ENCODE data around the gene BAZ2B.

Gene BAZ2B

GRCh38 chr2:159489476-159489875 is 126.9 kb downstream of the BAZ2B start:
- POLR2A ChIA-PET = no interaction called here
- CTCF ChIA-PET = no interaction called here
- TF ChIP-seq NFRKB (IDR thresholded peaks at IDR 0.05) (no peak), FOXK2 (IDR thresholded peaks at IDR 0.05) (no peak), PKNOX1 (IDR thresholded peaks at IDR 0.05) (no peak), ARNT (IDR thresholded peaks at IDR 0.05) (no peak), FOXM1 (IDR thresholded peaks at IDR 0.05; ENCODE audit: borderline replicate concordance) (no peak), LEF1 (IDR thresholded peaks at IDR 0.05; ENCODE audit: borderline replicate concordance) (no peak), L3MBTL2 (conservative IDR thresholded peaks at IDR 0.05) (no peak), ZNF384 (IDR thresholded peaks at IDR 0.05) (no peak), SUZ12 (IDR thresholded peaks at IDR 0.05) (no peak), BHLHE40 (IDR thresholded peaks at IDR 0.05; ENCODE audit: borderline replicate concordance) (no peak), HDGF (IDR thresholded peaks at IDR 0.05; ENCODE audit: borderline replicate concordance) (no peak), FOXA1 (IDR thresholded peaks at IDR 0.05) (no peak)
- no peak for DNase-seq (ENCODE audit: extremely low spot score)

DNA sequence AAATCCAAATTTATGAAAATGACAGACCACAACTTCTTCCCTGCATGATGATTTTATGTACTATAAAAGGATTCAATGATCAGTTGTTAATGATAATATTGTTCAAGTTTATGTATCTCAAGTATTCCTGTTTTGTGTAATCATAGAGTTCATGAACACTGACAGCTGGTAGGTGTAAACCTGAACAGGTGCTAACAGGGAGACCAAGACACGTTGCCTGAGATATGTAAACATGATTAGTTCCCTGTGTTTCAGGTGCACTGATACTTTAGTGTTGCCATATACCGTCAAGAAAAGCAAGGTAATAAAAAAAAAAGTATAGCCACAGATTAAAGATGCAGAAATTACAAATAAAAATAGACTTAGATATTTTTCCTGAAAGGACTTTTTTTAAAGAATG is 131.8 kb downstream of the BAZ2B start:
- CTCF ChIA-PET = no interaction called here
- DNase-seq (ENCODE audit: extremely low spot score) = no peak
- POLR2A ChIA-PET = no interaction called here
- TF ChIP-seq HDGF (IDR thresholded peaks at IDR 0.05; ENCODE audit: borderline replicate concordance) (no peak), ZNF384 (IDR thresholded peaks at IDR 0.05) (no peak), L3MBTL2 (conservative IDR thresholded peaks at IDR 0.05) (no peak), SP1 (IDR thresholded peaks at IDR 0.05) (no peak), BHLHE40 (IDR thresholded peaks at IDR 0.05; ENCODE audit: borderline replicate concordance) (no peak), SUZ12 (IDR thresholded peaks at IDR 0.05) (no peak), FOXA1 (IDR thresholded peaks at IDR 0.05) (no peak), ARNT (IDR thresholded peaks at IDR 0.05) (no peak), TARDBP (IDR thresholded peaks at IDR 0.05) (no peak), NFRKB (IDR thresholded peaks at IDR 0.05) (no peak), PKNOX1 (IDR thresholded peaks at IDR 0.05) (no peak), FOXM1 (IDR thresholded peaks at IDR 0.05; ENCODE audit: borderline replicate concordance) (no peak), LEF1 (IDR thresholded peaks at IDR 0.05; ENCODE audit: borderline replicate concordance) (no peak), FOXK2 (IDR thresholded peaks at IDR 0.05) (no peak)

DNA sequence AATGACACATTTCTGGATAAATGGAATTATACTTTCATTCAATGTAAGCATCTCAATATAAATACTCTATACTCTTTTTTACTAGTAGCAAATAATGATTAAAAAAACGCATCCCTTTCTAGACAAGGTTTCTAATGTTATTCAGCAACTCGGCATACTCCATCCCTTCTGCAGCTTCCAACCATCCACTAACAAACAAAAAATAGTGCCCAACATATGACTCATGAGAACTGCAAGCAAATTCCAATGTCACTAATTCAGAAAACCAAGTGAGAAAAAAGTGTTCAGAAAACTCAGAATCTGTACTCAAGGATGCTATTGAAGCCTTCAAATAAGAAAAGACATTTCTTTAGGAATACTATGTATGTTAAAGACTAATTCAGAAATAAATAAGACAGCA is 140.0 kb downstream of the BAZ2B start:
- CTCF ChIA-PET = no interaction called here
- no peak for DNase-seq (ENCODE audit: extremely low spot score)
- POLR2A ChIA-PET = no interaction called here
- TF ChIP-seq SP1 (IDR thresholded peaks at IDR 0.05) = no peak
- TF ChIP-seq CTBP1 (IDR thresholded peaks at IDR 0.05; ENCODE audit: borderline replicate concordance) = no peak
- TF ChIP-seq L3MBTL2 (conservative IDR thresholded peaks at IDR 0.05) = no peak
- no peak for TF ChIP-seq NFRKB (IDR thresholded peaks at IDR 0.05)
- TF ChIP-seq TARDBP (IDR thresholded peaks at IDR 0.05) = no peak
- no peak for TF ChIP-seq FOXM1 (IDR thresholded peaks at IDR 0.05; ENCODE audit: borderline replicate concordance)
- no peak for TF ChIP-seq SUZ12 (IDR thresholded peaks at IDR 0.05)
- no peak for TF ChIP-seq HDGF (IDR thresholded peaks at IDR 0.05; ENCODE audit: borderline replicate concordance)
- TF ChIP-seq BHLHE40 (IDR thresholded peaks at IDR 0.05; ENCODE audit: borderline replicate concordance) = no peak
- no peak for TF ChIP-seq ELF4 (IDR thresholded peaks at IDR 0.05)
- no peak for TF ChIP-seq LEF1 (IDR thresholded peaks at IDR 0.05; ENCODE audit: borderline replicate concordance)
- no peak for TF ChIP-seq FOXK2 (IDR thresholded peaks at IDR 0.05)
- no peak for TF ChIP-seq FOXA1 (IDR thresholded peaks at IDR 0.05)
- no peak for TF ChIP-seq ARNT (IDR thresholded peaks at IDR 0.05)
- no peak for TF ChIP-seq ZNF384 (IDR thresholded peaks at IDR 0.05)
- no peak for TF ChIP-seq PKNOX1 (IDR thresholded peaks at IDR 0.05)

- ChIA-PET CTCF (no interaction called here), POLR2A (no interaction called here)
- TF ChIP-seq NFRKB (IDR thresholded peaks at IDR 0.05) (no peak), ARNT (IDR thresholded peaks at IDR 0.05) (no peak), HDGF (IDR thresholded peaks at IDR 0.05; ENCODE audit: borderline replicate concordance) (no peak), FOXK2 (IDR thresholded peaks at IDR 0.05) (no peak), PKNOX1 (IDR thresholded peaks at IDR 0.05) (no peak), CTBP1 (IDR thresholded peaks at IDR 0.05; ENCODE audit: borderline replicate concordance) (no peak), LEF1 (IDR thresholded peaks at IDR 0.05; ENCODE audit: borderline replicate concordance) (no peak), SUZ12 (IDR thresholded peaks at IDR 0.05) (no peak), L3MBTL2 (conservative IDR thresholded peaks at IDR 0.05) (no peak), BHLHE40 (IDR thresholded peaks at IDR 0.05; ENCODE audit: borderline replicate concordance) (no peak), SP1 (IDR thresholded peaks at IDR 0.05) (no peak), FOXA1 (IDR thresholded peaks at IDR 0.05) (no peak)
- DNase-seq (ENCODE audit: extremely low spot score) = no peak
Measured at GRCh38 chr2:159475793-159476192, 140.6 kb downstream of the BAZ2B start.

DNA sequence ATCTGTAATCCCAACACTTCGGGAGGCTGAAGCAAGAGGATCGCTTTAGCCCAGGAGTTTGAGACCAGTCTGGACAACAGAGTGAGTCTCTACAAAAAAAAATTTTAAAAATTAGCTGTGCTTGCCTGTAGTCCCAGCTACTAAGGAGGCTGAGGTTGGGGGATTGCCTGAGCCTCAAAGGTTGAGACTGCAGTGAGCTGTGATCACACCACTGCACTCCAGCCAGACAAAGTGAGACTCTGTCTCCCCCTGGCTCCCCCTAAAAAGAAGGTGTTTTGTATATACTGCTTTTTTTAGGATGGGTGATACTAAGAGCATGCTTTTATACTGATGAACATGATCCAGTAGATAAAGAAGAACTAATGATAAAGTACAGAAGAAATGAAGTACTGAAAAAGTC is 145.0 kb downstream of the BAZ2B start:
- CTCF ChIA-PET = no interaction called here
- TF ChIP-seq ARNT (IDR thresholded peaks at IDR 0.05) (no peak), SUZ12 (IDR thresholded peaks at IDR 0.05) (no peak), SP1 (IDR thresholded peaks at IDR 0.05) (no peak), CTBP1 (IDR thresholded peaks at IDR 0.05; ENCODE audit: borderline replicate concordance) (no peak), FOXM1 (IDR thresholded peaks at IDR 0.05; ENCODE audit: borderline replicate concordance) (no peak), NFRKB (IDR thresholded peaks at IDR 0.05) (no peak), BHLHE40 (IDR thresholded peaks at IDR 0.05; ENCODE audit: borderline replicate concordance) (no peak), TARDBP (IDR thresholded peaks at IDR 0.05) (no peak)
- DNase-seq (ENCODE audit: extremely low spot score) = no peak
- POLR2A ChIA-PET = no interaction called here

DNA sequence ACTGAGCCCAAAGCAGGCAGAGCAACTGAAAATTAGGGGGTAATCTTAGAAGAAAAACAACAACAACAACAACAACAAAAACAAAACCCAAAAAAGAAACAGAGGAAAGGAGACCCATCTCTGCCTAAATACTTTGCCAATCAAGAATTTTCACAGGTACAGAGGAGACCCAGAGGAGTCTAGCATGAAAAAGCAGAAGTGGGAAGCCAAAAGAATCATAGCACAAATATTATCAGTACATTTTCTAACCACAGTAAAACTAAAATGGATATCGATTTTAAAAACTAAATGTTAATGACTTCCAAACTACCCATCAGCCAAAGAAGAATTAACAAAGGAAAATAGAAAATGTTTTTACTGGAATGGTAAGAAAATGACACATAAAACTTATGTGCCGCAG is 148.1 kb downstream of the BAZ2B start:
- ChIA-PET CTCF (no interaction called here), POLR2A (no interaction called here)
- no peak for DNase-seq (ENCODE audit: extremely low spot score)
- TF ChIP-seq SP1 (IDR thresholded peaks at IDR 0.05) (no peak), FOXA1 (IDR thresholded peaks at IDR 0.05) (no peak), CTBP1 (IDR thresholded peaks at IDR 0.05; ENCODE audit: borderline replicate concordance) (no peak), HDGF (IDR thresholded peaks at IDR 0.05; ENCODE audit: borderline replicate concordance) (no peak), ZNF384 (IDR thresholded peaks at IDR 0.05) (no peak), NFRKB (IDR thresholded peaks at IDR 0.05) (no peak), PKNOX1 (IDR thresholded peaks at IDR 0.05) (no peak), SUZ12 (IDR thresholded peaks at IDR 0.05) (no peak), FOXK2 (IDR thresholded peaks at IDR 0.05) (no peak), LEF1 (IDR thresholded peaks at IDR 0.05; ENCODE audit: borderline replicate concordance) (no peak), BHLHE40 (IDR thresholded peaks at IDR 0.05; ENCODE audit: borderline replicate concordance) (no peak), ELF4 (IDR thresholded peaks at IDR 0.05) (no peak), ARNT (IDR thresholded peaks at IDR 0.05) (no peak)
